Smooth muscle cell (in vitro differentiated cells): ENCODE measurements around the gene MARF1. TPM values are rescaled to one million over a fixed set of nuclear protein-coding genes. Genes with fewer than 3 reads are reported as not detected.
"Not testable (repeated sequence)": the region's sequence is repeated elsewhere in the genome, so short reads cannot be mapped to it uniquely, and the experiment has no call there.

Experiments
- DNase-seq: peaks from one replicate; lab custom pipeline; 2025; ENCODE audit not compliant: unreplicated experiment; lab: John Stamatoyannopoulos, UW
- H2AFZ ChIP-seq: fragments of 200-600 bp; sonication (generic); 2 replicates; pipeline ENCODE4 v1.6.0; 2016; ENCODE audit warnings: antibody characterized with exemption, low read depth, mild to moderate bottlenecking
- H3F3A ChIP-seq: fragments of 200-600 bp; sonication (generic); 2 replicates; pipeline ENCODE4 v1.6.0; 2017; ENCODE audit warnings: antibody characterized with exemption, low read depth
- H3K27ac ChIP-seq: fragments of 200-600 bp; sonication (generic); 2 replicates; pipeline ENCODE4 v1.5.1; 2016; ENCODE audit warnings: low read depth, mild to moderate bottlenecking
- H3K27me3 ChIP-seq: fragments of 200-600 bp; sonication (generic); 2 replicates; pipeline ENCODE4 v1.6.1; 2016; ENCODE audit warnings: low read depth, mild to moderate bottlenecking
- H3K36me3 ChIP-seq: fragments of 200-600 bp; sonication (generic); 2 replicates; pipeline ENCODE4 v1.5.1; 2016; ENCODE audit warnings: low read depth
- H3K4me1 ChIP-seq: fragments of 200-600 bp; sonication (generic); 2 replicates; pipeline ENCODE4 v1.5.1; 2016; ENCODE audit warnings: low read depth
- H3K4me2 ChIP-seq: fragments of 200-600 bp; sonication (generic); 2 replicates; pipeline ENCODE4 v1.6.0; 2016; ENCODE audit warnings: mild to moderate bottlenecking
- H3K4me3 ChIP-seq: fragments of 200-600 bp; sonication (generic); 2 replicates; pipeline ENCODE4 v1.5.1; 2016; ENCODE audit warnings: mild to moderate bottlenecking
- H3K79me2 ChIP-seq: fragments of 200-600 bp; sonication (generic); 2 replicates; pipeline ENCODE4 v1.6.0; 2016; ENCODE audit warnings: low read depth, mild to moderate bottlenecking
- H3K9ac ChIP-seq: fragments of 200-600 bp; sonication (generic); 2 replicates; pipeline ENCODE4 v1.6.0; 2016; ENCODE audit warnings: low read depth
- H3K9me3 ChIP-seq: fragments of 200-600 bp; sonication (generic); replicated peaks from 2 replicates; pipeline ENCODE4 v1.5.1; 2016; ENCODE audit warnings: low read depth
- H4K20me1 ChIP-seq: fragments of 200-600 bp; sonication (generic); 2 replicates; pipeline ENCODE4 v1.6.0; 2016; ENCODE audit warnings: low read depth
- WGBS: methylation state at CpG from one replicate; pipeline ENCODE4 v1.1.7; 2016; ENCODE audit warnings: low lambda C conversion rate; 5-methylcytosine and 5-hydroxymethylcytosine counted together
- polyA plus RNA-seq: library from polyadenylated mRNA; unstranded; fragments of >200 nt; fragmentation: Nextera tagmentation; extraction: Ambion mirVana; gene quantifications from 2 replicates; pipeline ENCODE4 v1.2.1, GENCODE V29; 2016
- total RNA-seq: library from RNA; depleted of rRNA; stranded (reverse); fragments of >200 nt; gene quantifications from 2 replicates; pipeline ENCODE4 v1.2.3, GENCODE V29; 2014
- TF ChIP-seq, protein P1 (sequence below): fragments of 200-600 bp; sonication (generic); IDR thresholded peaks from 2 replicates; pipeline ENCODE4 v1.5.1; 2017; ENCODE audit warnings: borderline replicate concordance, mild to moderate bottlenecking, antibody characterized with exemption; ENCODE audit not compliant: insufficient read depth, poor library complexity, severe bottlenecking

The MARF1 gene, protein sequence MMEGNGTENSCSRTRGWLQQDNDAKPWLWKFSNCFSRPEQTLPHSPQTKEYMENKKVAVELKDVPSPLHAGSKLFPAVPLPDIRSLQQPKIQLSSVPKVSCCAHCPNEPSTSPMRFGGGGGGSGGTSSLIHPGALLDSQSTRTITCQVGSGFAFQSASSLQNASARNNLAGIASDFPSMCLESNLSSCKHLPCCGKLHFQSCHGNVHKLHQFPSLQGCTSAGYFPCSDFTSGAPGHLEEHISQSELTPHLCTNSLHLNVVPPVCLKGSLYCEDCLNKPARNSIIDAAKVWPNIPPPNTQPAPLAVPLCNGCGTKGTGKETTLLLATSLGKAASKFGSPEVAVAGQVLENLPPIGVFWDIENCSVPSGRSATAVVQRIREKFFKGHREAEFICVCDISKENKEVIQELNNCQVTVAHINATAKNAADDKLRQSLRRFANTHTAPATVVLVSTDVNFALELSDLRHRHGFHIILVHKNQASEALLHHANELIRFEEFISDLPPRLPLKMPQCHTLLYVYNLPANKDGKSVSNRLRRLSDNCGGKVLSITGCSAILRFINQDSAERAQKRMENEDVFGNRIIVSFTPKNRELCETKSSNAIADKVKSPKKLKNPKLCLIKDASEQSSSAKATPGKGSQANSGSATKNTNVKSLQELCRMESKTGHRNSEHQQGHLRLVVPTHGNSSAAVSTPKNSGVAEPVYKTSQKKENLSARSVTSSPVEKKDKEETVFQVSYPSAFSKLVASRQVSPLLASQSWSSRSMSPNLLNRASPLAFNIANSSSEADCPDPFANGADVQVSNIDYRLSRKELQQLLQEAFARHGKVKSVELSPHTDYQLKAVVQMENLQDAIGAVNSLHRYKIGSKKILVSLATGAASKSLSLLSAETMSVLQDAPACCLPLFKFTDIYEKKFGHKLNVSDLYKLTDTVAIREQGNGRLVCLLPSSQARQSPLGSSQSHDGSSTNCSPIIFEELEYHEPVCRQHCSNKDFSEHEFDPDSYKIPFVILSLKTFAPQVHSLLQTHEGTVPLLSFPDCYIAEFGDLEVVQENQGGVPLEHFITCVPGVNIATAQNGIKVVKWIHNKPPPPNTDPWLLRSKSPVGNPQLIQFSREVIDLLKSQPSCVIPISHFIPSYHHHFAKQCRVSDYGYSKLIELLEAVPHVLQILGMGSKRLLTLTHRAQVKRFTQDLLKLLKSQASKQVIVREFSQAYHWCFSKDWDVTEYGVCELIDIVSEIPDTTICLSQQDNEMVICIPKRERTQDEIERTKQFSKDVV (N-terminal part only)
- total RNA-seq: 17.4 and 19.1 TPM in 2 replicates
- 6.0 and 9.2 TPM in 2 replicates for polyA plus RNA-seq

DNA sequence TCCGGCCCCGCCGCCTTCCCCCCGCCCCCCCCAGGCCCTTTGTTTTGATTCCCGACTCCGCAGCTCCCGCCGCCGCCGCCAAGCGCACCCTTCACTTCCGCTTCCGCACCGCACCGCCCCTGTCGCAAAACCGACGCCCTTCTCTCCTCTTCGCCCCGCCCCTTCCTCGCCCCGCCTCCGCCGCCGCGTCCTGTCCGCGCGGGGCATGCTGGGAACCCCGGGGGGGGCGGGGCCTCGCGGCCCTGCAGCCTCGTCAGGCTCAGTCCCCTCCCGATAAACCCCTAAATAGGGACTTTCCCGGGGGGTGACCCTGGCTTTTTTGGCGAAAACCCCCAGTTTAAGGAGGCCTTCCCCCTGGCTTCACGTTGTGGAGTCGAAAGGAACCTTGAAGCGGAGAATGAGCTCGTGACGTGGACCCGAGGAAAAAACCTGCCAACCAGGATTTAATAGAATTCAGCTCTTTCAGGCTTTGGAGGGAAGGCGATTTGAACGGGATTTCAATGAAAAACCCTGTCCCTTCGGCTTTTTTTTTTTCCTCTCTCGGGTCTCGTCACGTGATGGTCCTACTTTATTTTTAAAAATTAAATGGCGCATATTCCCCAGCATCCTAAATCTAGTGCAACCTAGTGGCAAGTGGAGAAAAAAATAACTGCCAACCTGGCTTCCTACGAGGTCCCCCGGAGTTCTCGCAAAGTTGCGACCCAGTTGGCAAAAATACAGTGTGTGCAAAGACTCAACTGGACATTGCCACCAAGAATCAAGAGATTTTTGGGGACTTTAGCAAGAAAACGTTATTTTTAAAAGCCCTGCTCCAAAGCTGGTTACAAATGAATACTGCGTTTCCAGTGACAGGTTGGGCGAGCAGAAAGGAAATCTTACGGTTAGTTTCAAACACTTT, at the start of gene MARF1:
Gene MARF1 (minus strand): TSS at position 107 of the 898 bp plus-strand sequence. CDS start 3,921 bp downstream, outside the sequence.
- TF ChIP-seq, protein P1, sequence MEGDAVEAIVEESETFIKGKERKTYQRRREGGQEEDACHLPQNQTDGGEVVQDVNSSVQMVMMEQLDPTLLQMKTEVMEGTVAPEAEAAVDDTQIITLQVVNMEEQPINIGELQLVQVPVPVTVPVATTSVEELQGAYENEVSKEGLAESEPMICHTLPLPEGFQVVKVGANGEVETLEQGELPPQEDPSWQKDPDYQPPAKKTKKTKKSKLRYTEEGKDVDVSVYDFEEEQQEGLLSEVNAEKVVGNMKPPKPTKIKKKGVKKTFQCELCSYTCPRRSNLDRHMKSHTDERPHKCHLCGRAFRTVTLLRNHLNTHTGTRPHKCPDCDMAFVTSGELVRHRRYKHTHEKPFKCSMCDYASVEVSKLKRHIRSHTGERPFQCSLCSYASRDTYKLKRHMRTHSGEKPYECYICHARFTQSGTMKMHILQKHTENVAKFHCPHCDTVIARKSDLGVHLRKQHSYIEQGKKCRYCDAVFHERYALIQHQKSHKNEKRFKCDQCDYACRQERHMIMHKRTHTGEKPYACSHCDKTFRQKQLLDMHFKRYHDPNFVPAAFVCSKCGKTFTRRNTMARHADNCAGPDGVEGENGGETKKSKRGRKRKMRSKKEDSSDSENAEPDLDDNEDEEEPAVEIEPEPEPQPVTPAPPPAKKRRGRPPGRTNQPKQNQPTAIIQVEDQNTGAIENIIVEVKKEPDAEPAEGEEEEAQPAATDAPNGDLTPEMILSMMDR: peak; percentile 27
- WGBS: 5% methylated on average over 31 of the region's 58 CpGs
- peaks cover 20% of the 10 kb centered on the region for H4K20me1 ChIP-seq
- no peaks in the 10 kb centered on the region for H3K27me3 ChIP-seq
- peak within 1 kb of the TSS; percentile 99 for H3K9ac ChIP-seq
- peak within 1 kb of the TSS; percentile 98 for H3K4me2 ChIP-seq
- H3F3A ChIP-seq: peaks cover 8% of the 10 kb centered on the region
- H2AFZ ChIP-seq: peak within 1 kb of the TSS; percentile 96
- DNase-seq: peak; percentile 93
- peaks cover 28% of the 10 kb centered on the region for H3K79me2 ChIP-seq
- no peaks in the 10 kb centered on the region for H3K9me3 ChIP-seq
- H3K4me1 ChIP-seq: peaks cover 17% of the 10 kb centered on the region
- H3K27ac ChIP-seq: peak within 1 kb of the TSS; percentile 99
- peak within 1 kb of the TSS; percentile 96 for H3K4me3 ChIP-seq
- no peaks in the 10 kb centered on the region for H3K36me3 ChIP-seq

DNA sequence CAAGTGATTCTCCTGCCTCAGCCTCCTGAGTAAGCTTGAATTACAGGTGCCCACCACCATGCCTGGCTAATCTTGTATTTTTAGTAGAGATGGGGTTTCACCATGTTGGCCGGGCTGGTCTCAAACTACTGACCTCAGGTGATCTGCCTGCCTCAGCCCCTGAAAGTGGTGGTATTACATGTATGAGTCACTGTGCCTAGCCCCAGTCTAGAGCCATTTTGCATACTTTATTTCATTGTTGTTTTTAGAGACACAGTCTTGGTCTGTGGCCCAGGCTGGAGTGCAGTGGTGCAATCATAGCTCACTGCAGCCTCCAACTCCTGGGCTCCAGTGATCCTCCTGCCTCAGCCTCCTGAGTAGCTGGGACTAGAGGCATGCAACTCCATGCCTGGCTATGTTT, 49.6 kb upstream of the MARF1 start:
- not testable (repeated sequence) for H3K79me2 ChIP-seq, H3K27ac ChIP-seq, H3K27me3 ChIP-seq, H3K9ac ChIP-seq, H4K20me1 ChIP-seq, H3K4me3 ChIP-seq, H3K36me3 ChIP-seq, DNase-seq, H3K9me3 ChIP-seq, H2AFZ ChIP-seq, H3K4me1 ChIP-seq, H3F3A ChIP-seq, H3K4me2 ChIP-seq
- WGBS: 100% methylated on average over 1 of the region's 1 CpG

DNA sequence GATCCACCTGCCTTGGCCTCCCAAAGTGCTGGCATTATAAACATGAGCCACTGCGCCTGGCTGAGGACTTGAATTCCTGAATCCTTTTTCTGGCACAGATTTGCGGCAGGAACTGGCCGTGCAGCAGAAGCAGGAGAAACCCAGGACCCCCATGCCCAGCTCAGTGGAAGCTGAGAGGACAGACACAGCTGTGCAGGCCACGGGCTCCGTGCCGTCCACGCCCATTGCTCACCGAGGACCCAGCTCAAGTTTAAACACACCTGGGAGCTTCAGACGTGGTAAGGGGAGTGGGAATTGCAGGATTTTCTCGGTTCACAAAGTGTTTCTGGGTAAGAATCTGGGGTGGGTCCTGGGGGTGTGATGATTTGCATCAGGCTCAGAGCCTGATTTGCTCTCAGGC, 48.1 kb upstream of the MARF1 start:
- Histone ChIP-seq H4K20me1 (no peaks in the 10 kb centered on the region), H3K9me3 (no peaks in the 10 kb centered on the region), H3K36me3 (no peaks in the 10 kb centered on the region), H3K9ac (no peak overlapping the region), H3K4me1 (no peaks in the 10 kb centered on the region), H3F3A (no peaks in the 10 kb centered on the region), H3K79me2 (no peaks in the 10 kb centered on the region), H2AFZ (no peak overlapping the region), H3K4me3 (no peak overlapping the region), H3K4me2 (no peak overlapping the region), H3K27me3 (no peaks in the 10 kb centered on the region), H3K27ac (no peak overlapping the region)
- DNase-seq: no peak
- WGBS: 98% methylated on average over 10 of the region's 10 CpGs
- TF ChIP-seq, protein P1: no peak
